ENCODE results near the gene TRMU. TPM values are rescaled to one million over a fixed set of nuclear protein-coding genes. Genes with fewer than 3 reads are reported as not detected.
"Not testable (repeated sequence)": the region's sequence is repeated elsewhere in the genome, so short reads cannot be mapped to it uniquely, and the experiment has no call there.

TRMU gene
- total RNA-seq, 2 donors from 2014 or later = 92.0 to 92.2 TPM

DNA sequence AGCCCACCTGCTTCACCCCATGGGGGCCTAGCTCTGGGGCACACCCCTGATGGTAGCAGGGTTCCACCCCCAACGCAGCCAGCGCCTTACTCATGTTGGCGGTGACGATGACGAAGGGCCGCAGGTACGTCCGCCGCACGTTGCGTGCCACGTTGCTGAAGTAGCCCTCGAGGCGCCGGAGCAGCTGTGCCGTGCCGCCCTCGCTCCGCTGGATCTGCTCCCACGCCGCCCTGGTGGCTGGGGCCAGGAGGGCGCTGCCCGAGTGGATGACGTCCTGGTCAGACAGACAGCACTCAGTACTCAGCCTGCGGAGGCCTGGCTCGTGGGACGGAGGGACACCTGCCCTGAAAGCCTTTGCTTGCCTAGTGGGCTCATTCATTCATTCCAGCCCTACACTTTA is 50.8 kb downstream of the TRMU start:
- no peaks in the 10 kb centered on the region for H3K9me3 Mint-ChIP-seq
- no peaks in the 10 kb centered on the region for H3K4me1 Mint-ChIP-seq
- H3K27me3 Mint-ChIP-seq = no peaks in the 10 kb centered on the region
- no peaks in the 10 kb centered on the region for H3K36me3 Mint-ChIP-seq (ENCODE audit: low read depth)
- no peak overlapping the region for H3K4me3 Mint-ChIP-seq
- no peak for ATAC-seq (replicated peaks)
- no peak overlapping the region for H3K27ac Mint-ChIP-seq

DNA sequence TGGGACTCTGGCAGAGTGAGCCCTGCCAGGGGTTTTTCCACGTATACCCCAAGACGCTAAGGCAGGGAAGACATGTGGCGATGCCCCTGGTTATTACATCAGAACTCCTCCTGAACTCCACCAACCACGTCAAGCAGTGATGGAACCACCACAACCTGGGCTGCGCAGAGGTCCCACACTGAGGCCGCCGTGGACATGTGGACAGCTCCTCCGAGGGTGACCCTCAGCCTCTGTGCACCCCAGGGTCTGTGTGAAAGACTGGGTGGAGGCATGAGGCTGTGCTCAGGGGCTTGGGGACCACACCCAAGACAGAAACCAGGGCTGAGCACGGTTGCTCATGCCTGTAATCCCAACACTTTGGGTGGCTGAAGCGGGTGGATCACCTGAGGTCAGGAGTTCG is 52.2 kb downstream of the TRMU start:
- H3K36me3 Mint-ChIP-seq (ENCODE audit: low read depth) = no peaks in the 10 kb centered on the region
- no peak for ATAC-seq (replicated peaks)
- no peak overlapping the region for H3K27ac Mint-ChIP-seq
- no peaks in the 10 kb centered on the region for H3K4me1 Mint-ChIP-seq
- no peak overlapping the region for H3K4me3 Mint-ChIP-seq
- H3K9me3 Mint-ChIP-seq = no peaks in the 10 kb centered on the region
- H3K27me3 Mint-ChIP-seq = no peaks in the 10 kb centered on the region

DNA sequence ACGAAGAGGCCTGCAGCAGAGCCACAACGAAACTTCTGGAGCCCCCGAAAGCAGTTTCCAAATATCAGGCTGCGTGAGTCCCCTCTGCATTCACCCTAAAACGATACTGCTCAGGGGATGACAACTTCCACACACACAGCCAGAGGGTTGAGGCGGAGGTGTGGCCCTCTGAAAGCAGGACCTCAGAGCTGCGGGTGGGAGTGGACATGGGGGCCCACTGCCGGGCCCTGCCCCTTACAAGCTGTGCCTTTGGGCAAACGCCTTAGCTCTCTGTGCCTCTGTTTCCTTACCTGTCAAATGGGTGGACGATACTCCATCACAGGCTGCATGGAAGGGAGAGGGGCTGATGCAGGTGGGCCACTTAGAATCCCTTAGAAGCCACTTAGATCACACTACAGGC is 53.1 kb downstream of the TRMU start:
- Mint-ChIP-seq H3K4me1 (no peaks in the 10 kb centered on the region), H3K36me3 (ENCODE audit: low read depth) (no peaks in the 10 kb centered on the region), H3K27me3 (no peaks in the 10 kb centered on the region), H3K4me3 (no peak overlapping the region), H3K27ac (no peak overlapping the region), H3K9me3 (no peaks in the 10 kb centered on the region)
- no peak for ATAC-seq (replicated peaks)

DNA sequence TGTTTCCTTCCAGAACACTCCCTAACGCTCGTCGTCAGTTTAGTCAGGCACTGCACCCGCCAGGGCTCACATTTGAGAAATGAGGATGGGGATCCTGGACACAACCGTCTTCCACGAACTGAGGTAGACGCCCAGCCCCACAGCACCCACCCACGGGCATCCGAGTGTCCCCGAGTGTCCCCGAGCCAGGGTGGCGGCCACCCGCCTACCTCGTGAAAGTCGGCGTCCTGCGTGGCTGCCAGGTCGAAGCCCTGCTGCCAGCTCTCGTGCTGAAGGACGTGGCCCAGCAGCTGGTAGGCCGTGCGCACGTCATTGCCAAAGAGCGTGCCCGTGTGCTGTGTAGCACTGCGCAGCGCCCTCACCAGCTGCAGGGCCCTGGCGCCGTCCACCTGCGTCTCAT is 53.6 kb downstream of the TRMU start:
- ATAC-seq (replicated peaks) = no peak
- no peaks in the 10 kb centered on the region for H3K36me3 Mint-ChIP-seq (ENCODE audit: low read depth)
- H3K27me3 Mint-ChIP-seq = no peaks in the 10 kb centered on the region
- H3K4me1 Mint-ChIP-seq = no peaks in the 10 kb centered on the region
- H3K27ac Mint-ChIP-seq = no peak overlapping the region
- no peak overlapping the region for H3K4me3 Mint-ChIP-seq
- H3K9me3 Mint-ChIP-seq = no peaks in the 10 kb centered on the region

DNA sequence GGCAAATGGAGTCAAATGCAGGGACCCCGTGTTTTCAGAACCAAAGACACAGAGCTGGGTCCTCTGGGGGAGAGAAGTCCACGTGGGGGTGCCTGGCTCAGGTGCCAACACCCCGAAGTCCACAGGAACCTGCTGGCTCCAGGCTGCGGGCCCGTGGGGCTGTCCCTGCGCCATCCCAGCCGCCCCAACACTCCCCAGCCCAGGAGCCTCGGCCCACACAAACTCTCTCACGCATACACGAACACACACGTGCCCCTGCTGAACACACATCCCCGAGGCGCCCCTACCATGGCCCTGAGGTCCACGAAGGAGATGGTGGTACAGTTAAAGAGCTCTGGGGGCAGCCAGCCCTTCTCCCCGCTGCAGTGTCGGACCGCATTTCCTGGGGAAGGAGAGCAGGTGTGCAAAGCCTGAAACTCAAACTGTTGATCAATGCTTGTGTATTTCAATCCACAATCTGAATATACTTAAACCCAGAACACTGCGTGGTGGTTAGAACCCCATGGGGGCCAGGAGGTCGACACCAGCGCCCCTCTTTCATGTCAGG is 54.7 kb downstream of the TRMU start:
- no peaks in the 10 kb centered on the region for H3K27me3 Mint-ChIP-seq
- no peak overlapping the region for H3K27ac Mint-ChIP-seq
- H3K9me3 Mint-ChIP-seq = no peaks in the 10 kb centered on the region
- no peaks in the 10 kb centered on the region for H3K4me1 Mint-ChIP-seq
- no peak overlapping the region for H3K4me3 Mint-ChIP-seq
- no peak for ATAC-seq (replicated peaks)
- no peaks in the 10 kb centered on the region for H3K36me3 Mint-ChIP-seq (ENCODE audit: low read depth)

DNA sequence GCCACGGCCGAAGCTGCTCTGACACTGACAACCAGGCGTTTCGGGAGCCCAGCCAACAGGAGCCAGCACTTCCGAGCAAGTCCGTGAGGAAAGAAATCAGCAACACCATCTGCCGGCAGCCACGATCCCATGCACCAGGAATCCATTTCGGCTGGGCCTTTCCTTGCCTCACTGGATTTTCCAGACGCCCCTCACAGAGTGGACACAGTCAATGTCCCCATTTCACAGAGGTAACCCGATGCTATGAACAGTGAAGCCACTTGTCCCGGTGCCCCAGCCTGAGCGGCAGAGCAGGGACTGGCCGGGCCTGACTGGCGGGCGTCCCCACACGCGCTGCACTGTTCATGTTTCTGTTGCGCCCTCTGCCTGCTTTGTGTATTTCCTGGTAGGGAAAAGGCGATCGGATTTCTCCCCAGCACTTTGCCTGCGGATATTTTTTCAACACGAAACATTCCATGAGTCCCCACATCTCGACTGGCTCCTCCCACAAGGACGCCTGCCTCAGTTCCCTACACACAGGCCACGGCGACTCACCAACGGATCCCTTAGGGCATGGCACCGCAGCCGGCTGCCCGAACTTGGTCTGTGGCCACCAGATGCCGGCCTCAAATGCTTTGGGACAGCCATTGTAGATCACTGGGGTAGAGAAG is 55.3 kb downstream of the TRMU start:
- Mint-ChIP-seq H3K9me3 (no peaks in the 10 kb centered on the region), H3K36me3 (ENCODE audit: low read depth) (no peaks in the 10 kb centered on the region), H3K27me3 (no peaks in the 10 kb centered on the region), H3K27ac (no peak overlapping the region), H3K4me1 (no peaks in the 10 kb centered on the region), H3K4me3 (no peak overlapping the region)
- ATAC-seq (replicated peaks) = no peak

DNA sequence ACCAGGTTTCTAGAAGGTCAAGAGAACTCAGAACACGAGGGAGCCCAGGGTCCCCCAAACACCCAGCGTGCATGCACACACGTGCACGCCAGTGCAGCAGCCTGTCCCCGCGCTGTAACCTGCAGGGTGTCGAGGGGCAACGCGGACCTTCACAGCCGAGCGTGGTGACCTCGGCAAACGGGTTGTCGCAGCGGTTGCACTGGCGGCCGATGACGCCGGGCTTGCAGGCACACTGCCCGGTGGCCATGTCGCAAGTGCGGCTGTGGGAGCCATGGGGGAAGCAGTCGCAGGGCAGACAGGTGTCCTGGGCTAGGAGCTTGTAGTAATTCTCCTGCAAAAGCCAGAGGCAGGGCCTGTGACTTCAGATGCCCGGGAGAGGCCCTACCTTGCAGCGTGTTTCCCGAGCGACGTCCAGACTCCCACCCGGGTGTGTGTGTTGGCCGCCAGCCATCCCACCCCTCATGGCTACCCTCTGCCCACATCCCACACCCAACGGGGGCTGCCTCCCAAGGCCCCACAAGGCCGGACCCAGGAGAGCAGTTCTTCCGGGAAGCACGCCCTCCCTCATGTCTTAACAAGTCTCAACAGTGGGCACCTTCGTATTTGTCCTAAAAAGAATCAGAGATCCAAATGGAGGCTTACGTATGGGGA is 56.1 kb downstream of the TRMU start:
- H3K4me3 Mint-ChIP-seq = no peak overlapping the region
- H3K4me1 Mint-ChIP-seq = no peaks in the 10 kb centered on the region
- no peak overlapping the region for H3K27ac Mint-ChIP-seq
- no peaks in the 10 kb centered on the region for H3K27me3 Mint-ChIP-seq
- no peaks in the 10 kb centered on the region for H3K9me3 Mint-ChIP-seq
- no peaks in the 10 kb centered on the region for H3K36me3 Mint-ChIP-seq (ENCODE audit: low read depth)
- no peak for ATAC-seq (replicated peaks)

DNA sequence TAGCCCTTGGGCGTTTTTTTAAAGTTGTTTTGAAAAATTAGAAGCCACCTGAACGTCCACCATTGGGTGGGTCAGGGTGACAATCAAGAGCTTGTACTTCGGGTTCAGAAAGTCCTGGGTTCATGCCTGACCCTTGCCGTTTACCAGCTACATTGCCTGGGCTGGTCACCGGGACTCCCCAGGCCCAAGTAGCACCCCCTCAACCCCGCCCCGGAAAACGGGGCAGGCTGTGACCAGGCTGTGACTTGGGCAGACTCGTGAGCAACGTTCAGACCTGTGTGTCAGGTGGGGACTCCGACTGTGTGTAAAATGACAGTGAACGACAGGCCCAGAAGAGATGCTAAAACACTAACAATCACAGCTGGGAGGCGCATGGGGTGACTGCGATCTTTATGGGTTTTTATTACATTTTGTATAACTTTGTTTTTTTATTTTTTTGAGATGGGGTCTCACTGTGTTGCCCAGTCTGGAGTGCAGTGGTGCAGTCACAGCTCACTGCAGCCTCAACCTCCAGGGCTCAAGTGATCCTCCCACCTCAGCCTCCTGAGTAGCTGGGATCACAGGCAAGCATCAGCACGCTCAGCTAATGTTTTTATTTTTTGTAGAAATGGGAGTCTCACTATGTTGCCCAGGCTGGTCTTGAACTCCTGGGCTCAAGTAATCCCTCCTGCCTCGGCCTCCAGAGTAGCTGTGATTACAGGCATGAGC is 56.8 kb downstream of the TRMU start:
- no peak for ATAC-seq (replicated peaks)
- Mint-ChIP-seq H3K36me3 (ENCODE audit: low read depth) (no peaks in the 10 kb centered on the region), H3K27ac (no peak overlapping the region), H3K27me3 (no peaks in the 10 kb centered on the region), H3K9me3 (no peaks in the 10 kb centered on the region), H3K4me3 (no peak overlapping the region), H3K4me1 (no peaks in the 10 kb centered on the region)

DNA sequence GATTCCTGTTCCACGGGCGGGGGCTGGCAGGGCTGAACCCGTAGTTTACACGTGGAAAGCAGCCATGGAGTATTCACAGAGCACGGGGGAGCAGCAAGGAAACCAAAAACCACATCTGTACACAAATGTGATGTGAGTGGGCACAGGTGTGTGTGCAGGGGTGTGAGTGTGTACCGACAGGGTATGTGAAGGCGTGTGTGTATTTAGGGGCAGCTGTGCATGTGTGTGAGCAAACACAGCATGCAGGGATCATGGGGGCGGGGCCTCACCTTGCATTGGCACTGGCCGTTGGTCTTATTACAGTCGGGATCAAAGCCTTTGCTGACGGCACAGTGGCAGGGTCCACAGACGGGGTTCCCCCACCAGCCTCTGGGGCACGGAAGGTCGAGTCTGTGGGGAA is 58.4 kb downstream of the TRMU start:
- no peak for ATAC-seq (replicated peaks)
- no peak overlapping the region for H3K27ac Mint-ChIP-seq
- H3K27me3 Mint-ChIP-seq = no peaks in the 10 kb centered on the region
- no peaks in the 10 kb centered on the region for H3K36me3 Mint-ChIP-seq (ENCODE audit: low read depth)
- no peak overlapping the region for H3K4me3 Mint-ChIP-seq
- H3K4me1 Mint-ChIP-seq = no peaks in the 10 kb centered on the region
- H3K9me3 Mint-ChIP-seq = no peaks in the 10 kb centered on the region

DNA sequence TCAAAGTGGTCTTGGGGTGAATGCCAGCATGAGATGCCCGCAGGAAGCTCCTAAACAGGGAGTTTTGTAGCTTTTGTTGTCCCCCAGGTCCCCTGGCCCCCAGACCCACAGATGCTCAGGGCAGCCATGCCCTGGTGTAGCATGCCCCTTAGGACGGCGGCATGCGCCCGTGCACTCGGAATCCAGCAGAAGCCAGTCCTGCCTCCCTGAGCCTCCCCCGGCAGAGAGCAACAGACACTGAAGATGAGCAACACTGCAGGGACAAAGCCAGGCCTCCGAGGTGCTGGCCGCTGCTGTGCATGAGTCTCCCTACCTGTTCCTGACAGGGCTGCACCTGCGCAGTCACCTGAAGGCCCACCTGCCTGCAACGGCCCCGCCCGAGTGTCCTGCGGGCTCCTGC is 59.1 kb downstream of the TRMU start:
- Mint-ChIP-seq H3K27ac (no peak overlapping the region), H3K27me3 (no peaks in the 10 kb centered on the region), H3K36me3 (ENCODE audit: low read depth) (no peaks in the 10 kb centered on the region), H3K4me3 (no peak overlapping the region), H3K4me1 (no peaks in the 10 kb centered on the region), H3K9me3 (no peaks in the 10 kb centered on the region)
- no peak for ATAC-seq (replicated peaks)

DNA sequence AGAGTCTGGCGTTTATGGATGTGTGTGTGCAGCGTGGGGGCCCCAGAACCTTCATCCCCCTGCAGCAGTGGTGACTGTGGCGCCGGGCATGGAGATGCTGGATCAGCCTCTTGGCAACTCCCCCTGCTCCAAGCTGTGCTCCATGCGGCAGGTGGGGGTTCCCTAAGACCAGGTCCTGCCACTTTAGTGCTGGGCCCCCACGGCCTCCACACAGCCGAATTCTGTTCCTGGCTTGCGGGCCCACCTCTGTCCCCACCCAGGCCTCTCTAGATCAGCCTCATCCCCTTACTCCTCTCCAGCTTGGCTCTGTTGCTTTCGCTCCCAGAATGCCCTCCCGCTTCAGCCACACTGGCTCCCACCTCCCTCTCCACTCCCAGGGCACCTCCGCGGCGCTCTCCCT is 59.6 kb downstream of the TRMU start:
- Mint-ChIP-seq H3K27ac (no peak overlapping the region), H3K9me3 (no peaks in the 10 kb centered on the region), H3K27me3 (no peaks in the 10 kb centered on the region), H3K4me3 (no peak overlapping the region), H3K36me3 (ENCODE audit: low read depth) (no peaks in the 10 kb centered on the region), H3K4me1 (no peaks in the 10 kb centered on the region)
- no peak for ATAC-seq (replicated peaks)

DNA sequence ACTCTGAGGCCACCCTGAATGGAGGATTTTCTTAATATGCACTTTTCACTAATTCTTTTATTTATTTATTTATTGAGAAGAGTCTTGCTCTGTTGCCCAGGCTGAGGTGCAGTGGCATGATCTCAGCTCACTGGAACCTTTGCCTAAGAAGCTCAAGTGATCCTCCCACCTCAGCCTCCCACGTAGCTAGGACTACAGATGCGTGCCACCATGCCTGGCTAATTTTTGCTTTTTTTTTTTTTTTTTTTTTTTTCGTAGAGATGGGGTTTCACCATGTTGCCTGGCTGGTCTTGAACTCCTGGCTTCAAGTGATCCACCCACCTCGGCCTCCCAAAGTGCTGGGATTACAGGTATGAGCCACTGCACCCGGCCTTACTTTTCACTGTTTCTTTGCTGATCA is 61.5 kb downstream of the TRMU start:
- H3K27ac Mint-ChIP-seq = not testable (repeated sequence)

DNA sequence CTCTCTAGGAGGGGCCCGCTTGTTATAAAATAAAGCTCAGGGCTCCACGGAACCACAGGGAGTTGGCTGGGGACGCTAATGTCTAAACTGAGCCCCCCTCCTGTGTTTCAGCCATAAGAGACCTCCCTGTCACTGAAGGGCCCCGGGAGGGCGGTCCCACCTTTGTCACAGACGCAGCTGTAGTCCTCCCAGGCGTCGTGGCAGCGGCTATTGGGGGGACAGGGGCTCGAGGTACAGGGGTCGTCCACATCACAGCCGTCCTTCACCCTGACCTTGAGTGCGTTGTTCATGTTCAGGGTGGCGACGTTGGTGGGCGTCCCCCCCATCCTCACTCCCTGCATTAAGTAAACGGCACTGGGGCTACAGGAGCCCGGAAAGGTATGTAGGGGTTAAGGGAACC is 62.0 kb downstream of the TRMU start:
- no peaks in the 10 kb centered on the region for H3K36me3 Mint-ChIP-seq (ENCODE audit: low read depth)
- no peaks in the 10 kb centered on the region for H3K9me3 Mint-ChIP-seq
- H3K4me1 Mint-ChIP-seq = no peaks in the 10 kb centered on the region
- H3K27me3 Mint-ChIP-seq = no peaks in the 10 kb centered on the region
- H3K27ac Mint-ChIP-seq = no peak overlapping the region
- no peak for ATAC-seq (replicated peaks)
- no peak overlapping the region for H3K4me3 Mint-ChIP-seq

More for the DNA sequence above, 61.5 kb downstream of the TRMU start:
- not testable (repeated sequence) for H3K27me3 Mint-ChIP-seq; H3K4me3 Mint-ChIP-seq; H3K4me1 Mint-ChIP-seq; H3K36me3 Mint-ChIP-seq (ENCODE audit: low read depth); H3K9me3 Mint-ChIP-seq; ATAC-seq (replicated peaks)

DNA sequence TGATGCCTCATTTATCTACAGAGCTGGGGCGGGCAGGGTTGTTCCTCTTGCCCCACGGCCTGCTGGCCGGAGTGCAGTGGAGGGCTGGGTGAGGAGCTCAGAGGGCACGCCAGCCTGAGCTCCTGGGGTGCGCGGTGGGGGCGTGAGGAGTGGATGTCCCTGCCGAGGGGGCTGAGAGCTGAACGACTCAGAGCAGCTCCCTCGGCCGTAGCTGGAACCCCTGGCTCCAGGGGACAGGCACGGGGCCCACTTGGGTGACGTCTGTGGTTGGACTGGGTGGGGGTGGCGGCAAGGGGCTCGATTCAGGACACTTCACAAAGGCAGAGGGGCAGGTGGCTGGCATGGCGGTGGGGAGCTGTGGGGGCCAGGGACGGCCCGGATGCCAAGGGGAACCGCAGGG is 62.4 kb downstream of the TRMU start:
- Mint-ChIP-seq H3K27ac (no peak overlapping the region), H3K4me3 (no peak overlapping the region), H3K4me1 (no peaks in the 10 kb centered on the region), H3K36me3 (ENCODE audit: low read depth) (no peaks in the 10 kb centered on the region), H3K27me3 (no peaks in the 10 kb centered on the region), H3K9me3 (no peaks in the 10 kb centered on the region)
- ATAC-seq (replicated peaks) = no peak
